Endothelial cell of umbilical vein (primary cell): ENCODE results near the gene OGFRL1. TPM values are rescaled to one million over a fixed set of nuclear protein-coding genes. Genes with fewer than 3 reads are reported as not detected.

ENCODE experiments used
- BruUV-seq: library from RNA; stranded (reverse); fragments of 400-500 nt; replicated peaks from 2 replicates; lab custom pipeline; 2021; lab: Mats Ljungman, UMichigan
- CTCF ChIA-PET: fragments of 300-600, 350-600 bp; sonication (Branson Sonifier 250); formaldehyde crosslinking; loops from one replicate; lab custom pipeline; 2021; ENCODE audit warnings: antibody characterized with exemption, inconsistent platforms; lab: Charles Lee
- POLR2A ChIA-PET: fragments of 300-600, 350-600 bp; sonication (Branson Sonifier 250); formaldehyde crosslinking; loops from one replicate; lab custom pipeline; 2021; ENCODE audit warnings: antibody characterized with exemption, inconsistent platforms; lab: Charles Lee
- DNase-seq: peaks from one replicate; pipeline ENCODE4 v3.0.0-alpha.2; 2011; ENCODE audit warnings: low read depth, low spot score
- FAIRE-seq: peaks from 2 replicates; lab custom pipeline; 2011; peaks lifted over from hg19 to GRCh38; lab: Jason Lieb, UNC
- H2AFZ ChIP-seq: 2 replicates; pipeline ENCODE4 v1.6.0; 2012; ENCODE audit warnings: low read depth, low read length, control low read depth, inconsistent platforms
- H3K27ac ChIP-seq: 2 replicates; pipeline ENCODE4 v1.5.1; 2011; ENCODE audit warnings: low read depth, mild to moderate bottlenecking, control low read depth, low read length, moderate library complexity; ENCODE audit not compliant: insufficient read depth
- H3K27me3 ChIP-seq, 2 experiments: 2 replicates each; pipeline versions ENCODE4 v1.6.0 to v1.6.1; 2011; ENCODE audit warnings: low read length in 2 of 2, mixed read lengths in 1 of 2; ENCODE audit not compliant: control insufficient read depth in 2 of 2, insufficient read depth in 2 of 2
- H3K36me3 ChIP-seq, 2 experiments: 2 replicates in 1 of 2; 3 replicates in 1 of 2; pipeline ENCODE4 v1.5.1; 2011; ENCODE audit warnings: low read length in 2 of 2, mild to moderate bottlenecking in 1 of 2, moderate library complexity in 1 of 2; ENCODE audit not compliant: control insufficient read depth in 2 of 2, insufficient read depth in 2 of 2; ENCODE audit errors: extremely low read depth in 1 of 2
- H3K4me1 ChIP-seq: 3 replicates; pipeline ENCODE4 v1.5.1; 2011; ENCODE audit warnings: mild to moderate bottlenecking, low read length; ENCODE audit not compliant: control insufficient read depth, insufficient read depth; ENCODE audit errors: extremely low read depth
- H3K4me2 ChIP-seq: 2 replicates; pipeline ENCODE4 v1.6.1; 2011; ENCODE audit warnings: low read length, control low read depth, mixed read lengths; ENCODE audit not compliant: insufficient read depth
- H3K4me3 ChIP-seq, 3 experiments: fragments of 200-600 bp in 1 of 3; sonication (generic), shearing (Covaris generic) in 1 of 3; replicated peaks in 1 of 3; 2 replicates each; pipeline ENCODE4 v1.5.1; 2011 to 2016; ENCODE audit warnings: control low read depth in 3 of 3, low read length in 3 of 3, mild to moderate bottlenecking in 2 of 3, inconsistent platforms in 1 of 3, low read depth in 1 of 3, moderate library complexity in 1 of 3; ENCODE audit not compliant: insufficient read depth in 1 of 3
- H3K79me2 ChIP-seq: 2 replicates; pipeline ENCODE4 v1.6.0; 2012; ENCODE audit warnings: low read length, inconsistent platforms; ENCODE audit not compliant: control insufficient read depth, insufficient read depth
- H3K9ac ChIP-seq: replicated peaks from 2 replicates; pipeline ENCODE3; 2011; ENCODE audit warnings: low read length, control low read depth; ENCODE audit not compliant: insufficient read depth; ENCODE audit errors: extremely low read depth
- H3K9me1 ChIP-seq: replicated peaks from 3 replicates; pipeline ENCODE4 v1.6.0; 2011; ENCODE audit warnings: mild to moderate bottlenecking, low read length; ENCODE audit not compliant: control insufficient read depth, insufficient read depth; ENCODE audit errors: extremely low read depth
- H3K9me3 ChIP-seq: replicated peaks from 2 replicates; pipeline ENCODE4 v1.5.1; 2012; ENCODE audit warnings: low read length, inconsistent platforms; ENCODE audit not compliant: control insufficient read depth, insufficient read depth
- H4K20me1 ChIP-seq: replicated peaks from 2 replicates; pipeline ENCODE3; 2011; ENCODE audit warnings: mild to moderate bottlenecking, low read length; ENCODE audit not compliant: control insufficient read depth, insufficient read depth; ENCODE audit errors: extremely low read depth
- CTCF ChIP-seq, 2 donors: IDR thresholded peaks; 1 replicate in 1 of 2; 2 replicates in 1 of 2; pipeline ENCODE4 v1.5.1; 2011; ENCODE audit warnings: low read length in 2 of 2, mild to moderate bottlenecking in 2 of 2, moderate library complexity in 2 of 2, control low read depth in 1 of 2, inconsistent platforms in 1 of 2, low read depth in 1 of 2; ENCODE audit not compliant: insufficient read depth in 1 of 2; ENCODE audit errors: extremely low read depth in 1 of 2
- EZH2 ChIP-seq: IDR thresholded peaks from 2 replicates; pipeline ENCODE4 v1.6.1; 2012; ENCODE audit warnings: borderline replicate concordance, low read depth, mild to moderate bottlenecking, moderate library complexity, low read length, inconsistent platforms; ENCODE audit not compliant: severe bottlenecking
- FOS ChIP-seq: IDR thresholded peaks from 2 replicates; pipeline ENCODE4 v1.6.1; 2011; ENCODE audit warnings: mild to moderate bottlenecking, low read length, moderate library complexity, borderline replicate concordance; ENCODE audit not compliant: insufficient read depth
- GATA2 ChIP-seq: IDR thresholded peaks from 2 replicates; pipeline ENCODE4 v1.7.0; 2011; ENCODE audit warnings: low read depth, mild to moderate bottlenecking, moderate library complexity, mixed read lengths, low read length; ENCODE audit not compliant: insufficient read length, insufficient read depth
- JUN ChIP-seq: IDR thresholded peaks from 2 replicates; pipeline ENCODE4 v1.6.1; 2011; ENCODE audit warnings: borderline replicate concordance, low read depth; ENCODE audit not compliant: insufficient read length, insufficient read depth
- MAX ChIP-seq: IDR thresholded peaks from 2 replicates; pipeline ENCODE4 v1.6.1; 2011; ENCODE audit not compliant: insufficient read depth, insufficient read length
- MYC ChIP-seq: IDR thresholded peaks from one replicate; pipeline ENCODE4 v1.6.1; 2011; ENCODE audit warnings: mild to moderate bottlenecking, low read depth, low read length
- POLR2A ChIP-seq: IDR thresholded peaks from 2 replicates; pipeline ENCODE4 v1.6.1; 2012; ENCODE audit warnings: low read depth, mild to moderate bottlenecking, control low read depth, low read length
- POLR2AphosphoS5 ChIP-seq: IDR thresholded peaks from 2 replicates; pipeline ENCODE4 v1.6.1; 2012; ENCODE audit warnings: low read depth, mild to moderate bottlenecking, control low read depth, low read length, moderate library complexity; ENCODE audit not compliant: insufficient read depth
- dilution Hi-C: fragments of 300-500 bp; cut with MboI; formaldehyde crosslinking; loops from one replicate; pipeline ENCODE4 v1.15.0; 2019; ENCODE audit warnings: low sequenced_read_pairs; ENCODE audit not compliant: extremely low pct_ligation_motif_present
- intact Hi-C: fragments of 100-400 bp; cut with micrococcal nuclease; formaldehyde crosslinking; loops from one replicate; pipeline ENCODE4 v1.10.0; 2022
- polyA plus RNA-seq, 4 experiments: library from polyadenylated mRNA; depleted of rRNA in 3 of 4; stranded (reverse) in 3 of 4; unstranded in 1 of 4; fragments of >200 nt; gene quantifications; 2 replicates each; pipeline versions ENCODE4 v1.2.1 to v1.2.3, GENCODE V29; 2011 to 2012; ENCODE audit warnings: missing spikeins in 1 of 4
- total RNA-seq: library from RNA; stranded (reverse); gene quantifications from 2 replicates; pipeline ENCODE4 v1.2.3, GENCODE V29; 2021

The OGFRL1 gene
- total and polyA plus RNA-seq, 2 donors (not counting 3 experiments of a cell fraction or from before 2014, with no cell fraction given), result 3.4 to 19.4 TPM

DNA sequence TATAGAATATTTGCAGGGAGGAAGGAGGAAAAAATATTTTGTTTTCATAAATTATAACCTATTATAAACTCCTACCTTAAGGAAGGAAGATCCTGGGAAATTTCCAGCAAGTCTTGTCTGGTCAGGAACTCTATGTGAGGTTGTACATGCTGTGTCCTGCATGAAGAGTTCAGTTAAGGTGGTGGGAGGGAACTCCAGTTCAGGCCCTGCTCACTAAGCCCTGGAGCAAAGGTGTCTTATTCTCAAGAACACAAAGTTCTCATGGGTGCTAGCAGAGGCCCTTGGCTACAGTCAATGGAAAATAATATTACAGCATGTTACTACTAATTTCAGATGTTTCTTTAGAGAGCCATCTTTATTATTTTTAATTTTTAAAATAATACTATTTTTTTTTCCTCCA lies 3.8 kb upstream of the OGFRL1 start:
- no TSS peak for BruUV-seq
- CTCF ChIA-PET, result interaction anchor here (1.0 to 1.5 kb wide), 2 partner anchors 13 to 15 kb away, joined by 3 read pairs; no protein-coding TSS in a partner anchor
- Histone ChIP-seq H3K9ac (no peak overlapping the region), H3K79me2 (peaks cover 6% of the 10 kb centered on the region), H3K27me3 (no peaks in the 10 kb centered on the region), H3K27ac (no peak overlapping the region), H4K20me1 (no peaks in the 10 kb centered on the region), H3K4me3 (no peak overlapping the region), H3K36me3 (no peaks in the 10 kb centered on the region), H3K4me1 (peaks cover 9% of the 10 kb centered on the region), H3K9me3 (no peaks in the 10 kb centered on the region), H3K4me2 (no peak overlapping the region), H3K9me1 (no peaks in the 10 kb centered on the region), H2AFZ (no peak overlapping the region)
- no peak for DNase-seq
- no peak for TF ChIP-seq POLR2AphosphoS5
- FAIRE-seq, result no peak
- intact Hi-C loops (no loop called here), dilution Hi-C loops (no loop called here)
- POLR2A ChIA-PET, result no interaction called here

DNA sequence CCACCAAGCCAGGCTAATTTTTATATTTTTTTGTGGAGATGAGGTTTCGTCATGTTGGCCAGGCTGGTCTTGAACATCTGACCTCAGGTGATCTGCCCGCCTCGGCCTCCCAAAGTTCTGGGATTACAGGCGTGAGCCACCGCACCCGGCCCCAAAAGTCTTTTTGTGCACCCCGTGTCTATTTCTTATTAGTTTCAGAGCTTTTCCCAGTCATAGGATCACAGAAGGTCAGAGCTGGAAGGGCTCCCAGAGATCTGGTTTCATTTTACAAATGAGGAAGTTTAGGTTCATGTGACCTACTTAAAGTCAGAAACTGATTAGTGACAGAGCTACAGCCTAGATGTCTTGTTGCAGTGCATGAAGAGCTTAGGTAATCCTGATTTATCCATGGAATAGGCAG lies 1.6 kb upstream of the OGFRL1 start:
- Histone ChIP-seq H4K20me1 (no peaks in the 10 kb centered on the region), H3K9ac (no peak overlapping the region), H3K27ac (no peak overlapping the region), H3K4me1 (peaks cover 26% of the 10 kb centered on the region), H3K9me1 (no peaks in the 10 kb centered on the region), H3K4me3 (no peak overlapping the region), H3K27me3 (no peaks in the 10 kb centered on the region), H3K36me3 (no peaks in the 10 kb centered on the region), H2AFZ (no peak overlapping the region), H3K9me3 (no peaks in the 10 kb centered on the region), H3K79me2 (peaks cover 28% of the 10 kb centered on the region), H3K4me2 (no peak overlapping the region)
- ChIA-PET POLR2A (no interaction called here), CTCF (interaction anchor here (0.7 to 6.2 kb wide), 5 partner anchors 9 to 95 kb away, joined by 3 to 72 read pairs (median 13); no protein-coding TSS in a partner anchor)
- BruUV-seq, result no TSS peak
- TF ChIP-seq MAX (no peak), FOS (no peak), POLR2AphosphoS5 (no peak), POLR2A (no peak), JUN (no peak), GATA2 (no peak), EZH2 (no peak), MYC (no peak), CTCF (IDR thresholded peaks at IDR 0.05; ENCODE audit: extremely low read depth in 1 of 2, insufficient read depth in 1 of 2, low read depth in 1 of 2, low read length in 2 of 2) (no peak)
- intact Hi-C loops (no loop called here), dilution Hi-C loops (no loop called here)
- no peak for FAIRE-seq
- DNase-seq, result no peak
